Right kidney (tissue), 1 donor: ENCODE results near the gene KLHL2.

ENCODE experiments used
- DNase-seq: peaks from one replicate; pipeline ENCODE4 v3.0.0-alpha.2; 2016

The KLHL2 gene

DNA sequence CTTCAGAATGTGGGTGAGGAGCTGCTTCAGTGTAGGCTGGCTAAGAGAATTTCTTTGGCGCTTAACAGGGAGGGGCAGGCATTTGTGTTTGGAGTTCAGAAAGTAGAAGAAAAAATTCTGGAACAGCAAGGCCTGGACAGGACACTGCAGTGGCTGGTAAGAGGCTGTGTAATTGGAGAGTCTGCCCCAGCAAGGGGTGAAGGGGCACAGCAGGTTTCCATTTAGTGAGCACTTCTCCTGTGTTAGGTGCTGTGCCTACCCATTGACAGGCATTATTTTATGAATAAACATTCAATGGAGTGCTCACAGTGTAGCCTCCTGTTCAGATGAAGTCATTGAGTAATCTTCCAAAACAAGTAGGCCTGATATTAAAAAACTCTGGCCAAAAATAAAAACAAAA is 160.8 kb downstream of the KLHL2 start:
- DNase-seq: no peak

DNA sequence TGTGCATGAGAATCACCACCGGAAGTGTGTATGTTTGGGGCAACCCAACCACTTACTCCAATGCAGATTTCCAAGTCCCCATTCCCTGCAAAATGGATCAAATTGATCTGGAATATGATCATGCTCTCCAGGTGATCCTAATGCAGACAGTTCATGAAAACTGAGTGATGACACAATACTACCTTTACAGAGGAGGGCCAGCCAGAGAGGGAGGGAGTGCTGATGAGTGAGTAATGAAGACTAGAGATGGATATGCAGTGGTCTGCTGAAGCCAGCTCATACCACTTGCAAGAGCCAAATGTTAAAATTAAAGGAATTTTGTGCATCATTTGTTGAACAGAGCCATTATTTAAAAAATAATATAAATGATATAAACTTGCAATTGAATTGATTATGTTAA is 161.2 kb downstream of the KLHL2 start:
- DNase-seq: no peak

DNA sequence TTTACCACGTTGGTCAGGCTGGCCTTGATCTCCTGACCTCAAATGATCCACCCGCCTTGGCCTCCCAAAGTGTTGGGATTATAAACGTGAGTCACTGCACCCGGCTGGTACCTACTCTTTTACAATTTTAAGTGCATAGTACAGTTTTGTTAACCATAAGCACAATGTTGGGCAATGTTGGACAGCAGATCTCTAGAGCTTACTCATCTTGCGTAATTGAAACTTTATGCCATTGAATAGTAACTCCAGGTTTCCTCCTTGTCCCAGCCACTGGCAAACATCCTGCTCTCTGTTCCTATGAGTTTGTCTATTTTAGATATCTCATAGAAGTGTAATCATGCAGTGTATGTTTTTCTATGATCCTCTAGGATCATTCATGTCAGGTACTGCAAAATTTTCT is 162.2 kb downstream of the KLHL2 start:
- DNase-seq: no peak

DNA sequence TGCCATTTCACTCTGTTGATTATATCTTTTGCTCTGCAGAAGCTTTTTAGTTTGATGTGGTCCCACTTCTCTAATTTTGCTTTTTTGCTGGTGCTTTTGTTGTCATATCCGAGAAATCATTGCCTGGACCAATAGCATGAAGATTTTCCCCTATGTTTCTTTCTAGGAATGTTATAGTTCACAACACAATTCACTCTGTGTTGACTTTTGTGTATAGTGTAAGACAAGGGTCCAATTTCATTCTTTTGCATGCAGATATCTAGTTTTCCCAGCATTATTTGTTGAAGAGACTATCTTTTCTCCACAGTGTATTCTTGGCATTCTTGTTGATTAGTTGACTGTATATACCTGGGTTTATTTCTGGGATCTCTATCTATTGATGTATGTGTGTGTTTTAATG is 163.2 kb downstream of the KLHL2 start:
- DNase-seq: no peak
